ENCODE measurements around the gene STAT6.

DNA sequence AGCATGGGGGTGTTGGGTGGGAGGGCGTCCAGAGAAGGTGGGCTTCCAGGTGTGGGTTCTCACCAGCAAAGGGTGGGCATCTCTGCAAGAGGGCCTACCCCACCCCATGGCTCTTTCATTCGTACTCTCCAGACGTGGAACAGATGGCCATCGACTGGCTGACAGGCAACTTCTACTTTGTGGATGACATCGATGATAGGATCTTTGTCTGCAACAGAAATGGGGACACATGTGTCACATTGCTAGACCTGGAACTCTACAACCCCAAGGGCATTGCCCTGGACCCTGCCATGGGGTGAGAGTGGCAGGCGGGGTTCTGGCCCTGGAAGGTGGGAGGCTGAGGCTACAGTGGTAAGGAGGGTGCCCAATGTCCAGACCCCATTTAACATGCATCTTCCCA, 42.9 kb upstream of the STAT6 start:
- TF ChIP-seq POLR2AphosphoS5 (IDR thresholded peaks at IDR 0.05; ENCODE audit: insufficient read depth, low read depth, low read length): no peak
- no peak for TF ChIP-seq CTCF (IDR thresholded peaks at IDR 0.05; ENCODE audit: extremely low read depth in 1 of 2, insufficient read depth in 1 of 2, low read depth in 1 of 2, low read length in 2 of 2)
- no peak for TF ChIP-seq POLR2A (IDR thresholded peaks at IDR 0.05; ENCODE audit: low read depth, low read length)
- TF ChIP-seq, protein P1, sequence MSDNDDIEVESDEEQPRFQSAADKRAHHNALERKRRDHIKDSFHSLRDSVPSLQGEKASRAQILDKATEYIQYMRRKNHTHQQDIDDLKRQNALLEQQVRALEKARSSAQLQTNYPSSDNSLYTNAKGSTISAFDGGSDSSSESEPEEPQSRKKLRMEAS (IDR thresholded peaks at IDR 0.05; ENCODE audit: insufficient read depth, insufficient read length): no peak
- TF ChIP-seq EZH2 (IDR thresholded peaks at IDR 0.05; ENCODE audit: borderline replicate concordance, low read depth, low read length, severe bottlenecking): no peak
- no peak for TF ChIP-seq MYC (IDR thresholded peaks at IDR 0.05; ENCODE audit: low read depth, low read length)

Data from endothelial cell of umbilical vein (primary cell).